Measurements from ENCODE around the gene CSF2RB.

CSF2RB gene

DNA sequence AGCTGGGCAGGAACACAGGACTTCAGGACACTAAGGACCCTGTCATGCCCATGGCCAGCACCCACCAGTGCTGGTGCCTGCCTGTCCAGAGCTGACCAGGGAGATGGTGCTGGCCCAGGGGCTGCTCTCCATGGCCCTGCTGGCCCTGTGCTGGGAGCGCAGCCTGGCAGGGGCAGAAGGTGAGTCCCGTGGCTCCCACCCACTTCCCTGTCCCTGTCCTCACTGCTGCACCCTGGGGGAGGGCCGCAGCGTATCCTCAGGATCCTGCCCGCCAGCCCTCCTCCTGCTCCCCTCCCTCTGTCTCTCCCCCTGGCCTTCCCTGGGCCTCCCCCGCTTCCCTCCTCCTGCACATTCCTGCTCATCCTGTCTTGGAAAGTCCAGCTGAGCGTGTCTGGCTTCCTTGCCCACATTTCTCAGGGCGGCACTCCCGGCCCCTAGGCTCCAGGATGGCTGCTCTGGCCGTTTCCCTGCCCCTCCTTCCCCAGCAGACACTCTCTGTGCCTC, 8.7 kb downstream of the CSF2RB start:
- H3K9me3 Mint-ChIP-seq: peaks cover 7% of the 10 kb centered on the region
- peak overlapping the region; percentile 33 for H3K27ac Mint-ChIP-seq
- H3K4me3 Mint-ChIP-seq: no peak overlapping the region
- peaks cover 15% of the 10 kb centered on the region for H3K36me3 Mint-ChIP-seq (ENCODE audit: low read depth)
- peaks cover 25% of the 10 kb centered on the region for H3K4me1 Mint-ChIP-seq (ENCODE audit: low read depth)
- H3K27me3 Mint-ChIP-seq (ENCODE audit: low read depth): peaks cover 16% of the 10 kb centered on the region

DNA sequence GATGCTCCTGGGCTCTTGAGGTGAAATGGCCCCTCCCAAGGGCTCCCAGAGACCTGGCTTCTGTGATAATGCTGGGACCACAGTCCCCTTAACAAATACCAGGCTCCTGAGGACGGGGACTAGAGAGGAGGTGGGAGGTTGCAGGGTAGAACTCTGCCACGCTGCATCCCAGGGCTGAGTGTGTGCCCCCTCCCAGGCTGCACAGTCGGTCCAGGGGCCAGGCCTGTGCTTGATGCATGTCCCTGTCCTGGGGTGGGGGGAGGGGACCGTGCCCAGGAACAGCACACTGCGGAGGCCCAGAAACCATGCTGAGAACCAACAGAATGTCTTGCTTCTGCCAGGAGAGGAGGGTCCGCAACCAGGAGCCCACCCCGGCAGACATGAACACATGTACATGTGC, 9.3 kb downstream of the CSF2RB start:
- H3K4me3 Mint-ChIP-seq: no peak overlapping the region
- H3K27me3 Mint-ChIP-seq (ENCODE audit: low read depth): peaks cover 12% of the 10 kb centered on the region
- peaks cover 22% of the 10 kb centered on the region for H3K4me1 Mint-ChIP-seq (ENCODE audit: low read depth)
- H3K27ac Mint-ChIP-seq: no peak overlapping the region
- H3K9me3 Mint-ChIP-seq: peaks cover 7% of the 10 kb centered on the region
- peaks cover 15% of the 10 kb centered on the region for H3K36me3 Mint-ChIP-seq (ENCODE audit: low read depth)

DNA sequence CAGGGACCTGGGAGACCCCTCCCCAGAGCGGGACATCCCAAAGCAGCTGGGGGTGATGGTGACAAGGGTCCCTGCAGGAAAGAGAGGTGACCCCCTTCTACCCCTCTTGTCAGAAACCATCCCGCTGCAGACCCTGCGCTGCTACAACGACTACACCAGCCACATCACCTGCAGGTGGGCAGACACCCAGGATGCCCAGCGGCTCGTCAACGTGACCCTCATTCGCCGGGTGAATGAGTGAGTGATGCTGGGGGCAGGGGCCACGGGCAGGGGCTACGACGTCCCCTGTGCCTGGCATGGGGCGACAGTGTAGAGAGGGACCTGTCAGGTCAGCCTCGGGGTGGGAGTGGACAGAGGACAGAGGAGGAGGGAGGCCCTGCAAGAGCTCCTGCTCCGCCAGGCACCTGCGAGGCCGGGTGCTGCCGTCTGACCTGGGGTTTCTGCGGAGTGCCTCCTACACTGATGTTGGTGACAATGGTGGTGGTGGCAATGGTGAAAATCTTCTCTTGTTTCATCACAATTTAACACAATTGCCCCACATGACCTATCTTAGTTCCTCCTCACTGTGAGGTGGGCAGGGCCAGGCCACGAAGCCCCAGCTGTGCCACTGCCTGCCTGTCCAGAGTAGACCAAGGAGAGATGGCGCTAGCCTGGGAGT, 9.8 kb downstream of the CSF2RB start:
- H3K27ac Mint-ChIP-seq: no peak overlapping the region
- peaks cover 22% of the 10 kb centered on the region for H3K4me1 Mint-ChIP-seq (ENCODE audit: low read depth)

DNA sequence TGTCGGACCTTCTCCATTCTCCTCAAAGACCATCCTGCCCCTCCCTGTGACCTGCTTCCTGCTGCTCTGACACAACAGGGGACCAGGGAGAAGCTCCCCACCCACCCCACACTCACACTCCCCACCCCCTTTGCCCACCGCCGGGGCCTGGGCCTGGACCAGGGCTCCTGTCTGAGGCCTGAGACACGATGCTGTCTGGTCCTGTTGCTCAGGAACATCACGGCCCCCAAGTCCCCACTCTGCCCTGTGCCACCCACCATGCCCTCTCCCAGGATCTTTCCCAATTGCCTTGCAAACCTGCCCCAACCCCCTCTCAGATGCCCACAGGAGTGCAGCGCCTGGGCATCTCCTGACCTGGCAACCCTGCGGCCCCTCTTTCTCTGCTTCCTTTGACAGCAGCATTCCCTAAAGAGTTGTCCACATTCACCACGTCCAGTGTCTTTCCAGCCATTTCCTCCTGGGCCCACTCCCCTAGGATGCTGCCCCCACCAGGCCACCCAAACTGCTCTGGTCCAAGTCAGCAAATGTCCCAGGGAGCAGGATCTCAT, 10.8 kb downstream of the CSF2RB start:
- peak overlapping the region; percentile 14 for H3K27ac Mint-ChIP-seq
- peaks cover 12% of the 10 kb centered on the region for H3K36me3 Mint-ChIP-seq (ENCODE audit: low read depth)
- no peak overlapping the region for H3K4me3 Mint-ChIP-seq
- peaks cover 22% of the 10 kb centered on the region for H3K4me1 Mint-ChIP-seq (ENCODE audit: low read depth)
- H3K27me3 Mint-ChIP-seq (ENCODE audit: low read depth): peaks cover 6% of the 10 kb centered on the region
- H3K9me3 Mint-ChIP-seq: peaks cover 4% of the 10 kb centered on the region

More for the DNA sequence above, 9.8 kb downstream of the CSF2RB start:
- peaks cover 7% of the 10 kb centered on the region for H3K9me3 Mint-ChIP-seq
- H3K27me3 Mint-ChIP-seq (ENCODE audit: low read depth): peaks cover 8% of the 10 kb centered on the region
- peaks cover 15% of the 10 kb centered on the region for H3K36me3 Mint-ChIP-seq (ENCODE audit: low read depth)
- no peak overlapping the region for H3K4me3 Mint-ChIP-seq

DNA sequence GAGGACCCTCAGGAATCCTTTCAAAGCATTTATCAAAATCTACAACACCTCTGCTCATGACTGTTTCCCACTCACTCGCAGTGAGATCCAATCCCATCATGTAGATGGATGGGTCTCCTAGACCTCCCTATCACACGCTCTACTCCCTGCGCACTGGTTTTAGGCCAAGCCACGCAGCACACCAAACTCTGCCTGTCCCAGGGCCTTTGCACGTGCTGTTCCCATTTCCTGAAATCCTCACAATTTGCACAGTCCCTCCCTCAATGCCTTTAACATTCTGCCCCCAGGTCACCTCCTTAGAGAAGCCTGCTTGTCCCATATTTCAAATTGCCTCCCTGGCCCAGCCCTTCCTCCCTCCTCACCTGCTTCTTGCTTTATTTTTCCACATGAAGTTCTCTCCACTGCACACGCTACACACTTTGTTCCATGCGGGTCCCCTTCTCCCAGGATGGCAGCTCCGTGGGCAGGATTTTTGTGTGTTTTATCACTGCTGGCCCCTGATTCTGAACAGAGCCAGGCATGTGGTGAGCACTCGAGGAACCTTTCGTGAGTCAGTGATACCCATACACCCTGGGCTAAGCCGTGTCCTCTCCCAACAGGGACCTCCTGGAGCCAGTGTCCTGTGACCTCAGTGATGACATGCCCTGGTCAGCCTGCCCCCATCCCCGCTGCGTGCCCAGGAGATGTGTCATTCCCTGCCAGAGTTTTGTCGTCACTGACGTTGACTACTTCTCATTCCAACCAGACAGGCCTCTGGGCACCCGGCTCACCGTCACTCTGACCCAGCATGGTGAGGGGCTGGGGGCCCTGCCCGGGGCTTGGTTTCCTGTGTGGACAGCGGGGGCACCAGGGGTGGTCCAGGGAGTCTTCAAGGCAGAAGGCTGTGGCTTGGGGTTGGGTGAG, 12.2 kb downstream of the CSF2RB start:
- H3K4me1 Mint-ChIP-seq (ENCODE audit: low read depth): peaks cover 22% of the 10 kb centered on the region
- no peak overlapping the region for H3K4me3 Mint-ChIP-seq
- H3K9me3 Mint-ChIP-seq: no peaks in the 10 kb centered on the region
- peaks cover 5% of the 10 kb centered on the region for H3K36me3 Mint-ChIP-seq (ENCODE audit: low read depth)
- H3K27ac Mint-ChIP-seq: peak overlapping the region; percentile 60
- H3K27me3 Mint-ChIP-seq (ENCODE audit: low read depth): peaks cover 2% of the 10 kb centered on the region

DNA sequence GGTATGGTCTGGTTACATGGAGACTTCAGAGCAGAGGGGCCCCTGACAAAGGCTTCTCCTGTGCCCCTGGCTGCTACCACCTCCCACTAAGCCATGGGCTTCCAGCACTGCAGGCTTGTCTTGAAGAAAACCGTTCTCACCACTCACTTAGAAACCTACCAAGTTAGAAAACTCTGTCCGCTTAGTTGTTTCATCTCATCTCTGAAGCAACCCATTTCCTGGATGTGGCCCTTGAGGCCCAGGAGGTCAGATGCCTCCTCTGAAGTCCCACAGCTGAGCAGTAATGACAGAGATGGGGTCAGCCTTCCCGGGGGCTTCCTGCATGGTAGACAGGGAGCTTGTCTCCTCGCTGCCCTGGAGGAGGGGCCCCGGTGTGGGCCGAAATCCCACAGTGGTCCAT, 12.9 kb downstream of the CSF2RB start:
- Mint-ChIP-seq H3K9me3 (no peaks in the 10 kb centered on the region), H3K27ac (peak overlapping the region; percentile 60), H3K36me3 (ENCODE audit: low read depth) (peaks cover 4% of the 10 kb centered on the region), H3K4me1 (ENCODE audit: low read depth) (peaks cover 16% of the 10 kb centered on the region), H3K4me3 (no peak overlapping the region), H3K27me3 (ENCODE audit: low read depth) (no peaks in the 10 kb centered on the region)

GRCh38 chr22:36926721-36927435, 13.4 kb downstream of the CSF2RB start:
- no peak overlapping the region for H3K4me3 Mint-ChIP-seq
- H3K9me3 Mint-ChIP-seq: no peaks in the 10 kb centered on the region
- no peaks in the 10 kb centered on the region for H3K27me3 Mint-ChIP-seq (ENCODE audit: low read depth)
- no peak overlapping the region for H3K27ac Mint-ChIP-seq
- peaks cover 4% of the 10 kb centered on the region for H3K36me3 Mint-ChIP-seq (ENCODE audit: low read depth)
- peaks cover 15% of the 10 kb centered on the region for H3K4me1 Mint-ChIP-seq (ENCODE audit: low read depth)

GRCh38 chr22:36927671-36928070, 14.2 kb downstream of the CSF2RB start:
- Mint-ChIP-seq H3K36me3 (ENCODE audit: low read depth) (peaks cover 4% of the 10 kb centered on the region), H3K4me3 (no peak overlapping the region), H3K4me1 (ENCODE audit: low read depth) (peaks cover 15% of the 10 kb centered on the region), H3K27ac (no peak overlapping the region), H3K27me3 (ENCODE audit: low read depth) (no peaks in the 10 kb centered on the region), H3K9me3 (no peaks in the 10 kb centered on the region)

DNA sequence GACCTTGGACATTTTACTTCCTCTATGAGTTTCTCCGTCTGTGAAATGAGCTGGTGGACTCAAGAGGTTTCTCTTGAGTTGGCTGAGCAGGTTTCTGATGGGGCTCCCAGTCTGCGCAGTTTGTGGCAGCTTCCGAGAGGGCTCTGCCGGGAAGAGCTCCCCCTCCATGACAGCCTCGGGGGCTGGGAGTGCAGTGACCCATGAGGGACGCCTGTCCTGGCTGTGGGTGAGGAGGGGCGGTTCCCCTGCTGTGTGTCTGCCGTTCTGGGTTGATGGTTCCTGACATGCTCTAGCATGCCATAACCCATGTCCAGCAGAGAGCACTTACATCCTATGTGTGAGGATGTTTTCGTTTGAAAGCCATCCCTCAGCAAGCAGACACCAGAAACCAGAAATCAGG, 14.8 kb downstream of the CSF2RB start:
- Mint-ChIP-seq H3K27ac (no peak overlapping the region), H3K4me1 (ENCODE audit: low read depth) (peaks cover 15% of the 10 kb centered on the region), H3K9me3 (no peaks in the 10 kb centered on the region), H3K27me3 (ENCODE audit: low read depth) (no peaks in the 10 kb centered on the region), H3K36me3 (ENCODE audit: low read depth) (peaks cover 4% of the 10 kb centered on the region), H3K4me3 (no peak overlapping the region)

DNA sequence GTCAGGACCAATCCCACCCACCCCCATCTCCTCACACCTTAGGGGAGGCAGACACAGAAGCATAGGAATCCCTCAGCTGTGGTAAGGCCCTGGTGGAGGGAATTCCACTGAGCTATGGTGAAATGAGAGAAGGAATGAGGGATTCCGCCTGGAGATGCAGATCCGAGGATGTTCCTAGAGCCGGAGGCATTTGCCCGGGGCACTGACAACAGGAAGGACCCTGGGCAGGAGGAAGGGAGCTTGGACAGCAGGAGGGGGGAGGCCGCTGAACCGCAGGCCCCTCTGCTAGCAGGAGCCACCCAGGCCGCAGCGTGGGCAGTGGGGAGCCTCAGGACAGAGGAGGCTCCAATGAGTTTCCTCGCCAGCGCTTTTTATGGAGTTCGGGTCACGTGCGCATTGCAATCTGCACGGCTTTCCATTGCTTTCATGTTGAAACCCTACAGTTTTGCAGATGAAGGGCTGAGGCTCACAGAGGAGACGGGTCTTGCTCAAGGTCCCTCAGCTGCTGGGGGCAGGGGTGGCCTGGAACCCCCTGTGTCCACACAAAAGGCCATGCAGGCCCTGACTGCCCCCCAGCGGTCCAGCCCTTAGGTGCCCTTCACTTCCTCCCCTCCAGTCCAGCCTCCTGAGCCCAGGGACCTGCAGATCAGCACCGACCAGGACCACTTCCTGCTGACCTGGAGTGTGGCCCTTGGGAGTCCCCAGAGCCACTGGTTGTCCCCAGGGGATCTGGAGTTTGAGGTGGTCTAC, 15.5 kb downstream of the CSF2RB start:
- Mint-ChIP-seq H3K9me3 (no peaks in the 10 kb centered on the region), H3K27ac (no peak overlapping the region), H3K36me3 (ENCODE audit: low read depth) (peaks cover 4% of the 10 kb centered on the region), H3K27me3 (ENCODE audit: low read depth) (no peaks in the 10 kb centered on the region), H3K4me3 (no peak overlapping the region), H3K4me1 (ENCODE audit: low read depth) (peaks cover 15% of the 10 kb centered on the region)

DNA sequence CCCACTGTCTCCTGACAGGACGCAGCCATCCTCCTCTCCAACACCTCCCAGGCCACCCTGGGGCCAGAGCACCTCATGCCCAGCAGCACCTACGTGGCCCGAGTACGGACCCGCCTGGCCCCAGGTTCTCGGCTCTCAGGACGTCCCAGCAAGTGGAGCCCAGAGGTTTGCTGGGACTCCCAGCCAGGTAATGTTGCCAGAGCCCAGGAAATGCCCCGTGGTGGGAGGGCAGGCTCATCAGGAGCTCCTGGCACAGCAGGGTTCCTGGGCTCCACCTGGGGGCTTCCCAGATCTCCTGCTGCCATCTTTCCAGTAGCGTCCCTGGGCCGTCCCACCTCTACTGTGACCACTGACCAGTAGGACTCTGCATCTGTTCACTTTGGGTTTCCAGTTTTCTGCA, 16.2 kb downstream of the CSF2RB start:
- peaks cover 15% of the 10 kb centered on the region for H3K4me1 Mint-ChIP-seq (ENCODE audit: low read depth)
- peaks cover 4% of the 10 kb centered on the region for H3K36me3 Mint-ChIP-seq (ENCODE audit: low read depth)
- no peak overlapping the region for H3K27ac Mint-ChIP-seq
- H3K4me3 Mint-ChIP-seq: no peak overlapping the region
- no peaks in the 10 kb centered on the region for H3K27me3 Mint-ChIP-seq (ENCODE audit: low read depth)
- H3K9me3 Mint-ChIP-seq: no peaks in the 10 kb centered on the region

DNA sequence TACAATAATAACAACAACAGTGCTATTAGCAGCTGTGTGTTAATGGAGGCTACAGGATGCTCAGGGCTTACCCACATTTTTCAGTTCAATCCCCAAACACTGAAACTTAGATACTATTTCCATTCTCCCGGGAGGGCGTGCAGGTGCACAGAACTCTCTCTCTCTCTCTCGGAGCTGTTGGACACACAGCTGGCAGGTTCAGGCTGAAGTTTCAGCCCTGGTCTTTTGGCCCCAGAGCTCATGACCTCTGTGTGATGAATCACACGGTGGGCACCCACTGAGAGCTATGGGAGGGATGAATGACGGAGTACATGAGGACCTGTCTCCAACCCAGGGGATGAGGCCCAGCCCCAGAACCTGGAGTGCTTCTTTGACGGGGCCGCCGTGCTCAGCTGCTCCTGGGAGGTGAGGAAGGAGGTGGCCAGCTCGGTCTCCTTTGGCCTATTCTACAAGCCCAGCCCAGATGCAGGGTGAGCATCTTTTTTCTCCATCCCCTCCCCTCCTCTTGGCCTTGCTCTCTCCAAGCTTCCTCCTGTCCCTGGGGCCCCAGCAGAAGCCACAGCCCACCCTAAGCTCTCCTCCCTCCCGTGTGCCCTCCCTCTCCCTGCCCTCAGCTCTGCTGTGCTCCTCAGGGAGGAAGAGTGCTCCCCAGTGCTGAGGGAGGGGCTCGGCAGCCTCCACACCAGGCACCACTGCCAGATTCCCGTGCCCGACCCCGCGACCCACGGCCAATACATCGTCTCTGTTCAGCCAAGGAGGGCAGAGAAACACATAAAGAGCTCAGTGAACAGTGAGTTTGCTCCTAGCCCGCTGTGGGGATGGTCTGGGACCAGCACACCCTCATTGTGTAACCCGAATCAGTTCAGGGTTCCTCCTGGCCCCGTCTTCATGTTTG, 16.9 kb downstream of the CSF2RB start:
- H3K9me3 Mint-ChIP-seq: no peaks in the 10 kb centered on the region
- H3K4me1 Mint-ChIP-seq (ENCODE audit: low read depth): peaks cover 12% of the 10 kb centered on the region
- no peaks in the 10 kb centered on the region for H3K27me3 Mint-ChIP-seq (ENCODE audit: low read depth)
- H3K4me3 Mint-ChIP-seq: no peak overlapping the region
- H3K27ac Mint-ChIP-seq: no peak overlapping the region
- H3K36me3 Mint-ChIP-seq (ENCODE audit: low read depth): peaks cover 1% of the 10 kb centered on the region

DNA sequence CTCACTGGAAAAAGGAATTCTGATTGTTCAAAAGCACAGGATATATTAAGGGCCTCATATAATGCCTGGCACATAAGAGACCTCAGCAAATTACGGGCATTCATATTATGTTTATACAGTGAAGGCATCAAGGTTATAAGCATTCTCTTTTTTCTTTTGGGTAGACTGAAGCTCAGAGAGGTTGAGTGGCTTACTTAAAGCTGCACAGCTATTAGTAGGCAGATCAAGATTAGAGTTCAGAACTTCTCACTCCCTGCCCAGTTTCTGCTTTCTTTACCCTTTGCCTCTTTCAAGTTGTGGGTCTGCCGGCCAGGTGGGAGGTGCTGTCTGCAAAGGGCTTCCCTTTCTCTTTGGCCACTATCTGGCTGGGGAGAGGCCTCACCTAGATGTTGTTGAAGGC, 18.0 kb downstream of the CSF2RB start:
- H3K36me3 Mint-ChIP-seq (ENCODE audit: low read depth): no peaks in the 10 kb centered on the region
- no peaks in the 10 kb centered on the region for H3K27me3 Mint-ChIP-seq (ENCODE audit: low read depth)
- peaks cover 3% of the 10 kb centered on the region for H3K4me1 Mint-ChIP-seq (ENCODE audit: low read depth)
- H3K4me3 Mint-ChIP-seq: no peak overlapping the region
- H3K27ac Mint-ChIP-seq: no peak overlapping the region
- H3K9me3 Mint-ChIP-seq: no peaks in the 10 kb centered on the region

All from T-helper 1 cell treated with Interleukin-12 subunit alpha and Interleukin-12 subunit beta and Interleukin-4 antibody, amounts not matched to agents 30 μg/mL and 1 μg/mL, for 36 hours (primary cell).